H9 (cell line): ENCODE results near the gene TMEM106C. TPM values are rescaled to one million over a fixed set of nuclear protein-coding genes. Genes with fewer than 3 reads are reported as not detected.

Experiments used
- DNase-seq: peaks from one replicate; pipeline ENCODE4 v3.0.0-alpha.2; 2017
- H2AFZ ChIP-seq: one replicate; pipeline ENCODE4 v1.6.1; 2013; ENCODE audit warnings: mild to moderate bottlenecking, low read length, control low read depth, moderate library complexity
- H2AK5ac ChIP-seq: 2 replicates; pipeline ENCODE4 v1.6.1; 2013; ENCODE audit warnings: low read length, control low read depth, mixed read lengths; ENCODE audit not compliant: insufficient read length
- H2BK120ac ChIP-seq: one replicate; pipeline ENCODE4 v1.6.1; 2013; ENCODE audit warnings: low read depth, mild to moderate bottlenecking, low read length, control low read depth, inconsistent platforms; ENCODE audit not compliant: poor library complexity, severe bottlenecking
- H2BK12ac ChIP-seq: 2 replicates; pipeline ENCODE4 v1.6.1; 2013; ENCODE audit warnings: low read length, control low read depth, mixed read lengths, low read depth; ENCODE audit not compliant: insufficient read length
- H2BK15ac ChIP-seq: 2 replicates; pipeline ENCODE4 v1.6.1; 2013; ENCODE audit warnings: low read depth, low read length, control low read depth
- H2BK20ac ChIP-seq: one replicate; pipeline ENCODE4 v1.6.1; 2013; ENCODE audit warnings: low read depth, mild to moderate bottlenecking, low read length, control low read depth, inconsistent platforms; ENCODE audit not compliant: poor library complexity, severe bottlenecking
- H2BK5ac ChIP-seq: 2 replicates; pipeline ENCODE4 v1.6.1; 2013; ENCODE audit warnings: low read length, control low read depth, mixed read lengths; ENCODE audit not compliant: insufficient read length
- H3K14ac ChIP-seq: 2 replicates; pipeline ENCODE4 v1.6.1; 2013; ENCODE audit warnings: low read length, control low read depth; ENCODE audit not compliant: insufficient read depth
- H3K18ac ChIP-seq: 2 replicates; pipeline ENCODE4 v1.6.1; 2013; ENCODE audit warnings: low read depth, mild to moderate bottlenecking, mixed read lengths, low read length, control low read depth; ENCODE audit not compliant: insufficient read length
- H3K23ac ChIP-seq: 2 replicates; pipeline ENCODE4 v1.6.1; 2013; ENCODE audit warnings: low read length, control low read depth, mixed read lengths, low read depth; ENCODE audit not compliant: insufficient read length
- H3K23me2 ChIP-seq: 2 replicates; pipeline ENCODE4 v1.6.1; 2013; ENCODE audit warnings: low read depth, mild to moderate bottlenecking, mixed read lengths, low read length, control low read depth; ENCODE audit not compliant: insufficient read length, poor library complexity, severe bottlenecking
- H3K27ac ChIP-seq: 2 replicates; pipeline ENCODE4 v1.5.1; 2013; ENCODE audit warnings: low read length, control low read depth, mixed read lengths, low read depth; ENCODE audit not compliant: insufficient read length
- H3K27me3 ChIP-seq: 2 replicates; pipeline ENCODE4 v1.6.1; 2013; ENCODE audit warnings: low read length, control low read depth, inconsistent platforms; ENCODE audit not compliant: insufficient read depth
- H3K4ac ChIP-seq: 2 replicates; pipeline ENCODE4 v1.6.1; 2013; ENCODE audit warnings: low read depth, mild to moderate bottlenecking, control low read depth, inconsistent platforms, low read length, moderate library complexity
- H3K4me1 ChIP-seq: 2 replicates; pipeline ENCODE4 v1.6.1; 2013; ENCODE audit warnings: low read length, control low read depth, inconsistent platforms; ENCODE audit not compliant: insufficient read depth
- H3K4me2 ChIP-seq: 2 replicates; pipeline ENCODE4 v1.6.1; 2013; ENCODE audit warnings: low read length, control low read depth, mixed read lengths; ENCODE audit not compliant: insufficient read length, insufficient read depth
- H3K56ac ChIP-seq: 2 replicates; pipeline ENCODE4 v1.6.1; 2013; ENCODE audit warnings: low read depth, mild to moderate bottlenecking, mixed read lengths, low read length, control low read depth; ENCODE audit not compliant: insufficient read length
- H3K79me1 ChIP-seq: 2 replicates; pipeline ENCODE4 v1.6.1; 2013; ENCODE audit warnings: low read depth, mild to moderate bottlenecking, moderate library complexity, low read length, control low read depth, inconsistent platforms; ENCODE audit not compliant: insufficient read depth, poor library complexity, severe bottlenecking
- H3K79me2 ChIP-seq: 2 replicates; pipeline ENCODE4 v1.6.1; 2013; ENCODE audit warnings: low read length, control low read depth, inconsistent platforms; ENCODE audit not compliant: insufficient read depth
- H3K9ac ChIP-seq: 2 replicates; pipeline ENCODE4 v1.6.1; 2013; ENCODE audit warnings: low read length, control low read depth, mixed read lengths; ENCODE audit not compliant: insufficient read length; ENCODE audit errors: extremely low read depth
- H3K9me3 ChIP-seq: one replicate; pipeline ENCODE4 v1.6.1; 2013; ENCODE audit warnings: low read depth, low read length, inconsistent platforms; ENCODE audit not compliant: control insufficient read depth
- H3T11ph ChIP-seq: one replicate; pipeline ENCODE4 v1.6.1; 2013; ENCODE audit warnings: mild to moderate bottlenecking, low read length, control low read depth, inconsistent platforms
- H4K20me1 ChIP-seq: one replicate; pipeline ENCODE4 v1.6.1; 2013; ENCODE audit not compliant: control insufficient read depth, insufficient read length, insufficient read depth
- H4K5ac ChIP-seq: 2 replicates; pipeline ENCODE4 v1.6.1; 2013; ENCODE audit warnings: low read depth, mild to moderate bottlenecking, mixed read lengths, low read length, control low read depth; ENCODE audit not compliant: insufficient read length
- H4K8ac ChIP-seq: replicated peaks from 2 replicates; pipeline ENCODE4 v1.6.1; 2013; ENCODE audit warnings: low read length, control low read depth, mixed read lengths, low read depth; ENCODE audit not compliant: insufficient read length
- H4K91ac ChIP-seq: 2 replicates; pipeline ENCODE4 v1.6.1; 2013; ENCODE audit warnings: low read depth, mild to moderate bottlenecking, moderate library complexity, mixed read lengths, low read length, control low read depth; ENCODE audit not compliant: insufficient read length
- H3K27ac Mint-ChIP-seq, 3 experiments: 2 replicates in 2 of 3; 3 replicates in 1 of 3; pipeline ENCODE4 v1.8.0; 2020 to 2021; ENCODE audit warnings: mixed read lengths in 3 of 3, mild to moderate bottlenecking in 1 of 3, moderate library complexity in 1 of 3
- H3K27me3 Mint-ChIP-seq: 2 replicates; pipeline ENCODE4 v1.8.0; 2021; ENCODE audit warnings: low read depth, mild to moderate bottlenecking, moderate library complexity, mixed read lengths
- H3K36me3 Mint-ChIP-seq, 3 experiments: 2 replicates in 2 of 3; 3 replicates in 1 of 3; pipeline ENCODE4 v1.8.0; 2020 to 2021; ENCODE audit warnings: low read depth in 3 of 3, mixed read lengths in 3 of 3; ENCODE audit not compliant: insufficient read depth in 1 of 3
- H3K4me1 Mint-ChIP-seq, 2 experiments: 2 replicates each; pipeline ENCODE4 v1.8.0; 2020; ENCODE audit warnings: mixed read lengths in 2 of 2
- H3K4me3 Mint-ChIP-seq, 2 experiments: 2 replicates in 1 of 2; 3 replicates in 1 of 2; pipeline ENCODE4 v1.8.0; 2020 to 2021; ENCODE audit warnings: mild to moderate bottlenecking in 2 of 2, mixed read lengths in 2 of 2, moderate library complexity in 1 of 2
- H3K9me3 Mint-ChIP-seq, 2 experiments: 2 replicates in 1 of 2; 3 replicates in 1 of 2; pipeline ENCODE4 v1.8.0; 2020; ENCODE audit warnings: mild to moderate bottlenecking in 2 of 2, mixed read lengths in 2 of 2, moderate library complexity in 1 of 2
- CTCF ChIP-seq: fragments of 200-600 bp; sonication (generic); conservative IDR thresholded peaks from 3 replicates; pipeline ENCODE4 v1.8.0; 2021; ENCODE audit warnings: antibody characterized with exemption, mild to moderate bottlenecking
- WGBS: extraction: QIAGEN DNeasy Blood & Tissue Kit; methylation state at CpG from one replicate; pipeline ENCODE4 v1.1.7; 2013; ENCODE audit warnings: missing lambda C conversion rate, low lambda C conversion rate, mixed read lengths; ENCODE audit not compliant: insufficient read length; ENCODE audit errors: extremely low coverage; 5-methylcytosine and 5-hydroxymethylcytosine counted together
- total RNA-seq: library from RNA; stranded (reverse); gene quantifications from 2 replicates; pipeline ENCODE4 v1.2.1, GENCODE V29; 2021

The TMEM106C gene
- total RNA-seq, 1 experiment from 2014 or later = 43.7 TPM

- H2AFZ ChIP-seq = no peak overlapping the region
- Mint-ChIP-seq H3K27me3 (peaks cover 74% of the 10 kb centered on the region), H3K9me3 (no peaks in the 10 kb centered on the region)
Measured at GRCh38 chr12:47977046-47977771, 13.8 kb downstream of the TMEM106C start.

More at GRCh38 chr12:47977046-47977771, 13.8 kb downstream of the TMEM106C start:
- Histone ChIP-seq H3T11ph (no peak overlapping the region), H3K4me1 (no peaks in the 10 kb centered on the region), H3K18ac (no peak overlapping the region), H3K56ac (no peak overlapping the region), H2BK5ac (no peak overlapping the region), H3K14ac (no peak overlapping the region), H3K4me2 (no peak overlapping the region), H2AK5ac (no peak overlapping the region), H3K27me3 (no peaks in the 10 kb centered on the region), H3K9me3 (no peaks in the 10 kb centered on the region), H2BK20ac (no peak overlapping the region), H3K79me1 (no peaks in the 10 kb centered on the region), H3K79me2 (no peaks in the 10 kb centered on the region), H4K20me1 (no peaks in the 10 kb centered on the region), H3K9ac (no peak overlapping the region), H3K23me2 (no peaks in the 10 kb centered on the region), H3K27ac (no peak overlapping the region), H3K4ac (no peak overlapping the region), H4K5ac (no peak overlapping the region), H2BK12ac (no peak overlapping the region), H3K23ac (no peak overlapping the region), H2BK120ac (no peak overlapping the region), H4K8ac (no peak overlapping the region), H4K91ac (no peak overlapping the region), H2BK15ac (no peak overlapping the region)
- no peak for TF ChIP-seq CTCF
- DNase-seq = no peak
- Mint-ChIP-seq H3K4me3 (no peak overlapping the region), H3K4me1 (peaks cover 4 to 6% of the 10 kb centered on the region in 2 experiments; a peak in 2 of 4 replicates), H3K36me3 (peaks cover 0 to 5% (median 0%) of the 10 kb centered on the region in 3 experiments; a peak in 2 of 7 replicates), H3K27ac (no peak overlapping the region)
- WGBS = no CpG with 5 or more reads among the region's 12 CpGs
